GM18907 (cell line): Measurements from ENCODE around the gene PROP1.
"Not testable (repeated sequence)": the region's sequence is repeated elsewhere in the genome, so short reads cannot be mapped to it uniquely, and the experiment has no call there.

Experiments
- ATAC-seq: cut with Tn5 transposase; IDR thresholded peaks from one replicate; pipeline ENCODE4 v1.9.1; 2021; ENCODE audit warnings: mild to moderate bottlenecking, moderate library complexity; ENCODE audit not compliant: unreplicated experiment

The PROP1 gene

GRCh38 chr5:177982956-177983355 is 13.1 kb downstream of the PROP1 start:
- ATAC-seq, result no peak

DNA sequence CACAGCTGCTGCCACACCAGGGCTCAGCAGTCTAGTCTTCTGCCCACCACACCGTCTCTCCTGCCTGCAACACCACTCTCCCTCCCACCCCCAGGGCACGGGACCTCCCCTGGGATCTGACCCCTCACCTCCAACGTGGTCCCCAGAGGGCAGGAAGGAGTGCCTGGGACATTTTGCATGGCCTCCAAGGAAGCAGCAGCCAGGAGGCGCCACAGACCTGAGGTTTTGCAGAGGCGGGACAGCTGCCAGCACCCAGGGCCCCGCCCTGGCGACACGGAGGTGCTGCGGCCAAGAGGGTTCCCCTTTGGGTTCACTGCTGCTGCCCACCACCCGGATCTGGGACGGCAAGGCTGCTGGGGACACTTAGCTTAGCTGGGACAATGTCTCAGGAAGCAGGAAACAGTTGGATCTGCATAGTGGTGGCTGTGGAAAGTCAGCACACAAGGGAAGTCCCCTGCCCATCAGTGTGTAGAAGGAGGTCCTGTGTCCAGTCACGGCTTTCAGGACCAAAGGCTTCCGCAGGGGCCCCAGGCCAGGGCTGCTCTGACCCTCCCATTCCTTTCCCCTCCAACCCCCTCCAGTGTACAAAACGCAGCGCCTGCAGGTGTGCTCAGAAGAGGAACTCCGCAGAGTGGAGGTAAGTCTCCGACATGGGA is 13.8 kb downstream of the PROP1 start:
- no peak for ATAC-seq

DNA sequence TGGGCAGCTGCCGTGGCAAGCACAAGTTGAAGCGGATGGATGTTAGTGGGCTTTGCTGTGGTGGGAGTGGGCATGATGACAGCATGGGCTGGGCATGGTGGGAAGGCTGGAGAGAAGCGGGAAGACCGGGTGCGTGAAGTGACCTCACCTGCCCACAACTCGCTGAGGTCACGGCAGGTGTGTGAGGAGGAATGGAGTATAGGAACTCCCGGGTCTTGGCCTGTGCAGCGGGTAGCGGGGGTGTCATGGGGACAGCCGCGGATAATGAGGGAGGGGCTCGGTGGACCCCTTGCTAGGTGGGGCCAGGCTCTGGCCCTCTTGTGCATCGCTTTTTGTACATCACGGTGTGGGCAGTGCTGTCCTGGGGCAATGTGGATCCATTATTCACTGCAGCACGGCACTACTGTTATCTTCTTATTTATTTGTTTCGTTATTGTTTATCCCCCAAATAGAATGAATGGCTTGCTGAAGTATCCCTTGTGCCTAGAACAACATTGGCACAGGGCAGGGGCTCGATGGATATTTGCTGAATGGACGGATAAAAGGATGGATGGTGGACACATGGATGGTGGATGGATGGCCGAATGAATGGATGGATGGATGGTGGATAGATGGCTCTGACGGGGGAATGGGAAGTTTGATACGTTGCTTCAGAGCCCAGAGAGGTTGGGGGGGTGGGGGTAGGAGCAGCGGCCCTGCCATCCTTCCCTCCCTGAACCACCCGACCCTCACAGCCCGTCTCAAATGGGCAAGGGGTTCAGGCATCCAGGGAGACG is 14.6 kb downstream of the PROP1 start:
- ATAC-seq, result no peak

GRCh38 chr5:177980743-177981151 is 15.3 kb downstream of the PROP1 start:
- ATAC-seq, result no peak

- not testable (repeated sequence) for ATAC-seq
Measured at GRCh38 chr5:177977600-177977999, 18.4 kb downstream of the PROP1 start.

DNA sequence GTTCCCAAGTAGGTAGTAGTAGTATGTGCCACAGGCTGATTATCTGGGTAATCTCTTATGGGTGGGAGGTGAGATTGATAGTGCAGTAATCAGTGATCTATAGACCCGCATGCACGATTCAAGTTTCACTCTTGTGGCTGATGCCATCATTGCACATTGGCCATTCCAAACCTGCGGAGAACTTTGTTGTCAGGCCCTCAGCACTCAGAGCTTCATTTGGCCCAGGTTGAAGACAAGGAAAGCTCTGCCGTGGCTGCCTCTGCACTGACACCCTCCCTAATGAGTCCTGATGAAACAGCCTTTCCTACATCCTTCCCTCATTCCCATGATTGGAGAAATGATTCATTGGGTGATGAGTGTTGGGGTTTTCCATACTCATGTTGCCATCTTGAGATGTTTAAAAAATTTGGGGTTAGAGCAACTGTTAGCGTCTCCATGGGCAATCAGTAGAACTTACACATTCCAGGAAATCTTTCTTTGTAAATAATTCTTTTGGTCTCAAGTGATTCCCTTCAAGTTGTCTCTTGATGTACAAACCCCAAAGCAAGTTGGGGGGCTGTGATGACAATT is 22.9 kb downstream of the PROP1 start:
- ATAC-seq, result no peak

- ATAC-seq, result no peak
Measured at GRCh38 chr5:177972613-177973012, 23.4 kb downstream of the PROP1 start.

DNA sequence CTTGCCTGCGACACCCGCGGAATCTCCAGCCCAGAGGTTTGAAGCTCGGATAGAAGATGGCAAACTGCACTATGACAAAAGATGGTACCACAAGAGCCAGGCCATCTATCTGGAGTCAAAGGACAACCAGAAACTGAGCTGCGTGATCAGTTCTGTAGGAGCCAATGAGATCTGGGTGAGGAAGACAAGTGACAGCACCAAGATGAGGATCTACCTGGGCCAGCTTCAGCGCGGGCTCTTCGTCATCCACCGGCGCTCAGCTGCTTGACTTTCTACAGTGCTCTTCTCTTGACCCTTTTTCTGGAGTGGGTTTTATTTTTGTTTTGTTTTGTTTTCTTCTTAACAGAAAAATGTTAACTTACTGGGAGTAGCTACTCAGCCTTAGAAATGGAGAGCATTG is 24.0 kb downstream of the PROP1 start:
- not testable (repeated sequence) for ATAC-seq

DNA sequence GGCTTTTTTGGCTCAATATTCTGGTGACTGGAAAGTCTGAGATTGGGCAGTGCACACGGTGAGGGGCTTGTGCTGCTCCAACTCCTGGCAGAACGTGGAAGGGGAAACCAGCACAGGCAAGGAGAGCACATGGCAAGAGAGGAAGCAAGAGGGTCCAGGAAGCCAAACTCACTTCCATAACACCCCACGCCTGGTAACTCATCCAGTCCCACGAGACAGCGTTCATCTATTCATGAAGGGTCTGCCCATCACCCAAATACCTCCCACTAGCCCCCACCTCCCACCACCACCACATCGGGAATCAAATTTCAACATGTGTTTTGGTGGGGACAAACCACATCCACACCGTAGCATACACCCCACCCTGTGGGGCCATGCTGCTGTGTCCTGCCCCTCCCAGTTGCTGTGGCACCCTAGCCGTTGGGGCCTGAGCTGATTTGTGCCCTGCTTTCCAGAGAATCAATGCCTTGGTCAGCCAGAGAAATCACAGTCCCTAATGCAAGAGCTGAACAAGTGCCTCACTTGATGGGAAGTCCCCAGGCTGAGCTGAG is 27.3 kb downstream of the PROP1 start:
- no peak for ATAC-seq

DNA sequence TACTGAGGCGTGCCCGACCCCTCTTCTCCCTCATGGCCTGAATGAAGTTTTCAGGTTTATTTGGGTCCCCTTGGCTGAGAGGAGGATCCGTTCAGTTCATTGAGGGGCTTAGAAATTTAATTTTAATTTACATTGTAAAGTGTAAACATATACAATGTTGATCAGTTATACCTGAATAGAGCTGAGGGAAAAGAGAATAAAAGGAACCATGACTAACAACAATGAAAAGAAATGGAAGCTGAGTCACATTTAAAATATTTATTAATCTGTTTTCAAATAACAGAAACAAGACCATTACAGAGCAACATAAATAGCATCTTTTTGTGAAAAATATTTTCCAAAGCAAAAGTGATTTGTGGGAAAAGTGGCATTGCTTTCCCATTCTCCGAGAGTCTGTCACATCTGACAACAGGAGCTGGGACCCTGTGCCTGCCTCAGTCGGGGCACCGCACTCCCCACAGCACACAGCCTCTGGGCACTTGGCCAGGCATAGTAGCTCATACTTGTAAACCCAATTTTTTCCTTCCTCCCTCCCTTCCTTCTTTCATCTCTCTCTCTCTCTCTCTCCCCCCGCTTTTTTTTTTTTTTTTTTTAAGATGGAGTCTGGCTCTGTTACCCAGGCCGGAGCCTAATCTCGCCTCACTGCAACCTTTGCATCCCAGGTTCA is 28.7 kb downstream of the PROP1 start:
- ATAC-seq, result no peak

- no peak for ATAC-seq
Measured at GRCh38 chr5:177966839-177967166, 29.2 kb downstream of the PROP1 start.

GRCh38 chr5:177966009-177966838 is 29.8 kb downstream of the PROP1 start:
- no peak for ATAC-seq

DNA sequence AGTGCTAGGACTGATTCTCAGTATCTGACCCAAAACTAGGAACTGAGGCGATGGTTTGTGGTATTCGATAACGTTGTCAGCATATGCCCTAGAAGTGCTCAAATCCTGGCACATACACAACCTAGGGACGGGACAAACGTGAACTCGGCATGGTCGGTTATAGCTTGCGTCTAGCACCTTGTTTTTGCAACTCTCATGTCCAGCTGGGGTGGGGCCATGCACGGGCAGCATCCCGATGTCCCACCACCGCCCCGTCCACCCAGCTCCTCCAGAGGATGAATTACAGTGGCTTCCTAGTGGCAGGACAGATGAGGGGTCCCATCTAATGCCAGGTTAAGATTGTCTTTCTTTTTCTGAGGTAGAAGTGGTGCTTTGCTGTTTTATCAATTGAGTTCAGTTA is 31.6 kb downstream of the PROP1 start:
- no peak for ATAC-seq

- no peak for ATAC-seq
Measured at GRCh38 chr5:177963966-177964365, 32.1 kb downstream of the PROP1 start.

DNA sequence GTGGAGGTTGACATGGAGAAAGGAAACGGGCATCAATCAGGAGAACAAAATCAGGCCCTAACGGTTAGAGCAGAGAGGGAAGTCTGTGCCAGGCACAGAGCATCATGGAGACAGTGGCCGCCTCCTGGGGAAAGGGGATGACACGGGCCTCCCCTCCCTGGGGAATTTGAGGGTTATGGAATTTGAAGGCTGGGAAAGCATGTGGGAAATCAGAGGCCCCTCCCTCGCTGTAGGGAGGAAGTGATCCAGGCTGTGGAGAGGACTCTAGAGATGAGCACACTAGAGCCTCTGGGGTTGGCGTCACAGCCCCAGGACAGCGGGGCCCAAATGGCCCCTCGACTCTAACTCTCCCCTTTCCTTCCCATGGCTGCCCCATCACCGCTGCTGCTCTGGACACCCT is 36.7 kb downstream of the PROP1 start:
- ATAC-seq, result no peak

DNA sequence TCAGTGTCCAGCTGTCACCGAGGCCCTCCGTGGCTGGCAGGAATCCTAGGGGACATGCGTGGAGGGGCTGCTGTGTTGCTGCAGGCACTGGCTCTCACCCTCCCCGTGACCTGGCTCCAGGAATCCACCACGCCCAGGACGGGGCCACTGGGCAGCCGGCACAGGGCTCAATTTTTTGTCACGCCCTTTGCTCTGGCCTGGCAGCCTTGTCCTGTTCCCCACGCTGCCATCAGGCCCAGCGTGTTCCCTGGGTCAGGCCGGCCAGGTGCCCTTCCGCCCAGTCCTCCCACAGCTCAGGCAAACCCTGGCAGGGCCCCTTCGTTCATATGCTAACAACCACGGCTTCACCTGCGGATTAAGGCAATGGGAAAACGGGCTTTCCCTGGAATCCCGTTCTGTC is 37.3 kb downstream of the PROP1 start:
- no peak for ATAC-seq

GRCh38 chr5:177957241-177957640 is 38.8 kb downstream of the PROP1 start:
- no peak for ATAC-seq

DNA sequence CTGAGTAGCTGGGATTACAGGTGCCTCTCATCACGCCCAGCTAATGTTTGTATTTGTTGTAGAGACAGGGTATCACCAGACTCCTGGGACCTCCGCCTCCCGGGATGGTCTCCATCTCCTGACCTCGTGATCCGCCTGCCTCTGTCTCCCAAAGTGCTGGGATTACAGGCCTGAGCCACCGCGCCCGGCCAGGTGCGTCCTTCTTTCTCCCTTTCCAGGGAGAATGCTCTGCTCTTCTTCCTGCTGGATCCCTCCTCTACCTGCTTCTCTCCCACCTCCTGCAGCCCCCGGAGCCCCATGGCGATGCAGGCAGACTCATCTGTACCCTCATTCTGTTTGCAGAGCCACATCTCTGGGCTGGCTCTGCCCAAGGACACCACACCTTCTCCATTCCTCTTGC is 42.9 kb downstream of the PROP1 start:
- ATAC-seq, result not testable (repeated sequence)

- not testable (repeated sequence) for ATAC-seq
Measured at GRCh38 chr5:177949656-177950055, 46.4 kb downstream of the PROP1 start.

DNA sequence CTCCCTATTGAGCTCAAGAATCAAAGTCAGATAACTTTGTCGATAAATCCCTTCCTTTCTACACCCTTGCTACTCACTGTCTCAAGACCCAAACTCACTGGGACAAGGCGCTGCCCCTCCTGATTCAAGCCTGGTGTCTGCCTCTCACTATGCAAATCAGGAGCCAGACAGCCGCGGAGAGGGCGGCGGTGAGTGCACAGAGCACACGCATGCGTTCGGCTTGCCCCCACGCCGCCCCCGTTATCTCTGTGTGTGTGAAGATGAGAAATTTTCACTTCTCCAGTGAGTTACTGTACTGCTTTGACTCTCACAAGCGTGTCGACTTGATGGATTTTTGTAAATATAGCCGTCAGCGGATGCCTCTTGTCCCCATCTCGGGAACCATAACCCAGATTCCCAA is 47.0 kb downstream of the PROP1 start:
- not testable (repeated sequence) for ATAC-seq

DNA sequence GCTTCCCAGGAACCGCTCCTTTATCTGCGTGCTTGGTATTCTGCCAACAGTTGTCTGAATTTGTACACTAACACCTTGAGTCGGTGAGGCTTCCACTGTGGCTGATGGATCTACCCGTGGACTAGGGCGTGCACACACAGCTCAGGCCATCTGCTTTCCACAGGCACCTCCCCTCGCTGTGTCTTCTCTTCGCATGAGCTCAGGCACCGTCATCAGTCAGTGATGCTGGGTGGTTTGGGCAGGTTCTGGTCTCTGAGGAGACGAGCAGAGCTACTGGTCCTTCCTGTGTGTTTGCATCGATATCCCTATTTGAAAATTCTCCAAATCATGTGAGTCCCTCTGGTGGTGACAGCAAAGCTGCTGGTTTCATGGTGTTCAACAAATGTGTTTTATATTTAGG is 48.1 kb downstream of the PROP1 start:
- ATAC-seq, result not testable (repeated sequence)
